Coronary artery (tissue), 2 donors: ENCODE results near the gene USP44.
"Not testable (repeated sequence)": the region's sequence is repeated elsewhere in the genome, so short reads cannot be mapped to it uniquely, and the experiment has no call there.

Experiments used
- DNase-seq: peaks from one replicate; pipeline ENCODE4 v3.0.0-alpha.2; 2017; ENCODE audit warnings: low spot score
- H3K27ac ChIP-seq, 2 donors: fragments of 200-600 bp; sonication (generic); one replicate each; pipeline ENCODE4 v1.5.1; 2016 to 2019
- H3K4me3 ChIP-seq: fragments of 200-600 bp; sonication (generic); 2 replicates; pipeline ENCODE4 v1.5.1; 2016; ENCODE audit warnings: mild to moderate bottlenecking, moderate library complexity
- CTCF ChIP-seq: fragments of 200-600 bp; sonication (generic); IDR thresholded peaks from one replicate; pipeline ENCODE4 v1.5.1; 2019; ENCODE audit warnings: antibody characterized with exemption

USP44 gene

GRCh38 chr12:95497031-95497430 is 54.2 kb downstream of the USP44 start:
- Histone ChIP-seq H3K4me3 (no peak overlapping the region), H3K27ac (no peak overlapping the region)
- DNase-seq, result no peak
- TF ChIP-seq CTCF, result no peak

DNA sequence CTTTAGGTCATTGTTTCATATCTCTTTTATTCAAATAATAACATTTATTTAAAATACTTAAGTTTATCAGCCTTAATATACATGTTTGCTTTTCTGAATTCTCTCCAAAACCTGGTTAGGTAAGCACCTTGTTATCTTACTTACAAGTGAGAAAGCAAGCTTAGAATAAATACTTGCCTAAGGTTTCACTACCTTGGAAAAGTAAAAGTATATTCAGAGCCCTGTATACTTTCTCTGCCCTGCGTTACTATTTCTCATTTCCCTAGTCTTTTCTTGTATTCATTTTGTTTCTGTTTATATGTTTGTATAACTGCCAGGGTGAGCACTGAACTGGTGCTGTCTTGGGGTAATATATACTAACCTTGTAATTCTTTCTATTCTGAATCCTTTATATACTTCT is 55.8 kb downstream of the USP44 start:
- DNase-seq, result no peak
- H3K4me3 ChIP-seq, result no peak overlapping the region
- TF ChIP-seq CTCF, result no peak
- no peak overlapping the region for H3K27ac ChIP-seq

DNA sequence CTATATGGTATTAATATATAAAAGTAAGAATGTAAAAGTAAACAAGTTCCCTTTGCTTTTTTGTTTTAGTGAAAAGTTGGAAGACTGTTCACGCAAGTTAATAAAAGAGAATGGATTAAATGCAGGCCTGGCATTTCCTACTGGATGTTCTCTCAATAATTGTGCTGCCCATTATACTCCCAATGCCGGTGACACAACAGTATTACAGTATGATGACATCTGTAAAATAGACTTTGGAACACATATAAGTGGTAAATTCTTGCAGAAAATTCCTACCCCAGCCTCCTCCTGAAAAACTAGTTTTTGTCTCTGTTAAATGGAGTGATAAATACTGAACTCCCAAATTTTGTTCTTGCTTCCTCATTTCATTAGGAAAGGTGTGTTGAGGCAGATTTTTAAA is 56.4 kb downstream of the USP44 start:
- DNase-seq, result no peak
- no peak for TF ChIP-seq CTCF
- H3K4me3 ChIP-seq, result no peak overlapping the region
- no peak overlapping the region for H3K27ac ChIP-seq

- DNase-seq, result no peak
- Histone ChIP-seq H3K4me3 (no peak overlapping the region), H3K27ac (no peak overlapping the region)
- TF ChIP-seq CTCF, result no peak
These were observed 58.8 kb downstream of the USP44 start for GRCh38 chr12:95492462-95492861.

- no peak for DNase-seq
- H3K4me3 ChIP-seq, result no peak overlapping the region
- TF ChIP-seq CTCF, result no peak
- no peak overlapping the region for H3K27ac ChIP-seq
These were observed 64.3 kb downstream of the USP44 start for GRCh38 chr12:95487024-95487423.

DNA sequence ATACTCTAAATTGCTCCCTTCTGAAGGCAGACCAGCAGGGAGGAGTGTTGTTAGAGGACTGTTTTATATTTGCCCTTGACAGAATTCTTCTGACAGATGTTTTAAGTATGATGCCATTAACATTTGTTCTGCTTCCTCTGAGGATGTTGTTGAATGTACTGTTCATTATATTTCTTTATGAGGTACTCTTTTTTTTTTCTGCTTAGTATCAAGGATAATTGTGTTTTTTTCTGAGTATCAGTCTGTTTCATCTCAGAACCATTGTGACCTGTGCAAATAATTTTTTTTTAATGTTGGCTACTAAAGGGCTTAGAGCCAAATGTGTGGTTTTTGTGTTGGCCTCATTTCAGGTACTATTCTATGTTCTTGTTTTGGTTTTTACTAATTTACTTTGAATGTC is 66.8 kb downstream of the USP44 start:
- DNase-seq, result no peak
- H3K4me3 ChIP-seq, result no peak overlapping the region
- no peak overlapping the region for H3K27ac ChIP-seq
- TF ChIP-seq CTCF, result no peak

GRCh38 chr12:95482564-95482963 is 68.7 kb downstream of the USP44 start:
- DNase-seq, H3K27ac ChIP-seq, H3K4me3 ChIP-seq: not testable (repeated sequence)

DNA sequence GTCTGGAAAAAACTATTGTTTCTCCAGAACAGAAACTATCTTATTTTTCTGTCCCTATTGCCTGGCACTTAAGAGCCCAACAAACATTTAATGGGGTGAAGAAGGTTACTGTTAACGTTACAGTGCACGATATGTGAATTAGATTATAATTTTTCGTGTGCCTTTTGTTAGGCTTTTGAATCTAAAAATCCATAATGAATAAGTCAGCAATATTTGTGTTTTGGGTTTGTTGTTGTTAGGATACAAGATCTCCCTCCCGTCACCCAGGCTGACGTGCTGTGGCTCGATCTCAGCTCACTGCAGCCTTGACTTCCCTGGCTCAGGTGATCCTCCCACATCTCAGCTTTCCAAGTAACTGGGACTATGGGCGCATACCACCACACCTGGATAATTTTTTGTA is 69.4 kb downstream of the USP44 start:
- Histone ChIP-seq H3K27ac (no peak overlapping the region), H3K4me3 (no peak overlapping the region)
- no peak for DNase-seq
- TF ChIP-seq CTCF, result no peak
